Fibroblast of lung (primary cell): ENCODE measurements around the gene OR10K2. TPM values are rescaled to one million over a fixed set of nuclear protein-coding genes. Genes with fewer than 3 reads are reported as not detected.

Source experiments
- DNase-seq, 2 donors: peaks; one replicate each; pipeline versions ENCODE4 v3.0.0 to v3.0.0-alpha.2; 2010; ENCODE audit warnings: low read depth in 2 of 2
- H2AFZ ChIP-seq: 2 replicates; pipeline ENCODE4 v1.5.1; 2012; ENCODE audit warnings: low read length, control low read depth, inconsistent platforms
- H3K27ac ChIP-seq: 2 replicates; pipeline ENCODE4 v1.5.1; 2011; ENCODE audit warnings: low read length, control low read depth; ENCODE audit not compliant: insufficient read depth
- H3K27me3 ChIP-seq: 2 replicates; pipeline ENCODE4 v1.5.1; 2011; ENCODE audit warnings: mild to moderate bottlenecking, low read length; ENCODE audit not compliant: control insufficient read depth, insufficient read depth
- H3K36me3 ChIP-seq: 2 replicates; pipeline ENCODE4 v1.5.1; 2011; ENCODE audit warnings: low read length; ENCODE audit not compliant: control insufficient read depth, insufficient read depth
- H3K4me1 ChIP-seq: 2 replicates; pipeline ENCODE4 v1.5.1; 2011; ENCODE audit warnings: low read length; ENCODE audit not compliant: control insufficient read depth, insufficient read depth; ENCODE audit errors: extremely low read depth
- H3K4me2 ChIP-seq: 2 replicates; pipeline ENCODE4 v1.5.1; 2011; ENCODE audit warnings: low read length, control low read depth; ENCODE audit not compliant: insufficient read depth; ENCODE audit errors: extremely low read depth
- H3K4me3 ChIP-seq, 4 experiments: fragments of 200-600 bp in 1 of 4; sonication (generic) in 1 of 4; replicated peaks in 1 of 4; 2 replicates each; pipeline ENCODE4 v1.5.1; 2011 to 2016; ENCODE audit warnings: low read length in 4 of 4, low read depth in 3 of 4, mild to moderate bottlenecking in 3 of 4, control low read depth in 2 of 4, inconsistent platforms in 1 of 4, mixed read lengths in 1 of 4; ENCODE audit not compliant: insufficient read depth in 1 of 4; ENCODE audit errors: control extremely low read depth in 1 of 4
- H3K79me2 ChIP-seq: 2 replicates; pipeline ENCODE4 v1.5.1; 2012; ENCODE audit warnings: mild to moderate bottlenecking, low read length, inconsistent platforms; ENCODE audit not compliant: control insufficient read depth, insufficient read depth
- H3K9ac ChIP-seq: 2 replicates; pipeline ENCODE4 v1.5.1; 2011; ENCODE audit warnings: mild to moderate bottlenecking, low read length, control low read depth; ENCODE audit not compliant: insufficient read depth
- H3K9me3 ChIP-seq: 2 replicates; pipeline ENCODE4 v1.5.1; 2012; ENCODE audit warnings: low read depth, low read length; ENCODE audit not compliant: control insufficient read depth, insufficient read depth
- H4K20me1 ChIP-seq: 2 replicates; pipeline ENCODE4 v1.5.1; 2011; ENCODE audit warnings: low read length; ENCODE audit not compliant: control insufficient read depth, insufficient read depth; ENCODE audit errors: extremely low read depth
- CTCF ChIP-seq, 2 donors: IDR thresholded peaks in 1 of 2; conservative IDR thresholded peaks in 1 of 2; 1 replicate in 1 of 2; 2 replicates in 1 of 2; pipeline ENCODE4 v1.5.1; 2011 to 2012; ENCODE audit warnings: low read length in 2 of 2, control low read depth in 1 of 2, inconsistent platforms in 1 of 2, low read depth in 1 of 2, mild to moderate bottlenecking in 1 of 2
- EZH2 ChIP-seq: IDR thresholded peaks from 2 replicates; pipeline ENCODE4 v1.5.1; 2012; ENCODE audit warnings: low read length, control low read depth, mild to moderate bottlenecking; ENCODE audit errors: missing control alignments
- polyA plus RNA-seq, 2 donors: library from polyadenylated mRNA; depleted of rRNA in 1 of 2; stranded (reverse) in 1 of 2; unstranded in 1 of 2; fragments of >200 nt; gene quantifications; 2 replicates each; pipeline ENCODE4 v1.2.1, GENCODE V29; 2011 to 2012; ENCODE audit warnings: missing spikeins in 1 of 2
- total RNA-seq: library from RNA; depleted of rRNA; stranded (reverse); fragments of >200 nt; gene quantifications from 2 replicates; pipeline ENCODE4 v1.2.1, GENCODE V29; 2014

The OR10K2 gene
- total and polyA plus RNA-seq, 2 donors (not counting 1 experiment from before 2014, with no cell fraction given) = not detected

GRCh38 chr1:158414651-158415345 lies 11.2 kb downstream of the OR10K2 start:
- no peaks in the 10 kb centered on the region for H3K79me2 ChIP-seq
- no peaks in the 10 kb centered on the region for H3K9me3 ChIP-seq
- no peak for DNase-seq
- H3K4me2 ChIP-seq = no peak overlapping the region
- no peak overlapping the region for H2AFZ ChIP-seq
- no peaks in the 10 kb centered on the region for H3K36me3 ChIP-seq
- H3K4me1 ChIP-seq = no peaks in the 10 kb centered on the region
- no peaks in the 10 kb centered on the region for H4K20me1 ChIP-seq
- H3K27me3 ChIP-seq = no peaks in the 10 kb centered on the region
- no peak for TF ChIP-seq CTCF (conservative IDR thresholded peaks at IDR 0.05 in 1 of 2, IDR thresholded peaks at IDR 0.05 in 1 of 2; ENCODE audit: low read depth in 1 of 2, low read length in 2 of 2)
- no peak for TF ChIP-seq EZH2
- H3K27ac ChIP-seq = no peak overlapping the region
- H3K4me3 ChIP-seq = no peak overlapping the region
- H3K9ac ChIP-seq = no peak overlapping the region

- no peak overlapping the region for H2AFZ ChIP-seq
- no peaks in the 10 kb centered on the region for H3K36me3 ChIP-seq
- no peak overlapping the region for H3K4me2 ChIP-seq
- H3K9me3 ChIP-seq = no peaks in the 10 kb centered on the region
- H4K20me1 ChIP-seq = no peaks in the 10 kb centered on the region
- no peaks in the 10 kb centered on the region for H3K79me2 ChIP-seq
- H3K27me3 ChIP-seq = no peaks in the 10 kb centered on the region
- DNase-seq = no peak
- H3K4me1 ChIP-seq = no peaks in the 10 kb centered on the region
- TF ChIP-seq CTCF (conservative IDR thresholded peaks at IDR 0.05 in 1 of 2, IDR thresholded peaks at IDR 0.05 in 1 of 2; ENCODE audit: low read depth in 1 of 2, low read length in 2 of 2) (no peak), EZH2 (no peak)
- no peak overlapping the region for H3K4me3 ChIP-seq
- H3K27ac ChIP-seq = no peak overlapping the region
- no peak overlapping the region for H3K9ac ChIP-seq
These were observed 18.9 kb downstream of the OR10K2 start for GRCh38 chr1:158407092-158407491.

GRCh38 chr1:158400871-158401270 lies 25.2 kb downstream of the OR10K2 start:
- Histone ChIP-seq H3K4me3 (no peak overlapping the region), H3K9me3 (no peaks in the 10 kb centered on the region), H2AFZ (no peak overlapping the region), H3K4me1 (no peaks in the 10 kb centered on the region), H3K27ac (no peak overlapping the region), H3K36me3 (no peaks in the 10 kb centered on the region), H3K4me2 (no peak overlapping the region), H3K27me3 (no peaks in the 10 kb centered on the region), H3K9ac (no peak overlapping the region), H3K79me2 (no peaks in the 10 kb centered on the region), H4K20me1 (no peaks in the 10 kb centered on the region)
- DNase-seq = no peak
- no peak for TF ChIP-seq CTCF (conservative IDR thresholded peaks at IDR 0.05 in 1 of 2, IDR thresholded peaks at IDR 0.05 in 1 of 2; ENCODE audit: low read depth in 1 of 2, low read length in 2 of 2)
- TF ChIP-seq EZH2 = no peak
